ENCODE measurements around the gene KCNIP4. TPM values are rescaled to one million over a fixed set of nuclear protein-coding genes. Genes with fewer than 3 reads are reported as not detected.

Gene KCNIP4
- total and polyA plus RNA-seq, 7 donors: 0.03 TPM; not detected in 6

- intact Hi-C loops (cut with DNase I): no loop called here
- H3K9me3 ChIP-seq: no peaks in the 10 kb centered on the region
- H3K27ac ChIP-seq: no peak overlapping the region
- WGBS, 3 donors: 48 to 57% (median 54%) methylated on average over 4 of the region's 4 CpGs
- no peak overlapping the region for H3K4me3 ChIP-seq
- H3K4me1 ChIP-seq: no peaks in the 10 kb centered on the region
- ATAC-seq (no peak), DNase-seq (no peak)
- H3K27me3 ChIP-seq (ENCODE audit: insufficient read depth in 3 of 3, low read length in 2 of 3): no peaks in the 10 kb centered on the region
- no peak for TF ChIP-seq CTCF (IDR thresholded peaks at IDR 0.05)
- no peaks in the 10 kb centered on the region for H3K36me3 ChIP-seq (ENCODE audit: insufficient read depth in 1 of 2, low read depth in 1 of 2)
These were observed 1104.3 kb downstream of the KCNIP4 start for GRCh38 chr4:20844311-20844710.

- 72 to 86% (median 78%) methylated on average over 5 of the region's 5 CpGs for WGBS, 3 donors
- DNase-seq (no peak), ATAC-seq (no peak)
- no peaks in the 10 kb centered on the region for H3K4me1 ChIP-seq
- H3K27me3 ChIP-seq (ENCODE audit: insufficient read depth in 3 of 3, low read length in 2 of 3): no peaks in the 10 kb centered on the region
- intact Hi-C loops (cut with DNase I): no loop called here
- H3K36me3 ChIP-seq (ENCODE audit: insufficient read depth in 1 of 2, low read depth in 1 of 2): no peaks in the 10 kb centered on the region
- no peak for TF ChIP-seq CTCF (IDR thresholded peaks at IDR 0.05)
- H3K27ac ChIP-seq: no peak overlapping the region
- no peak overlapping the region for H3K4me3 ChIP-seq
- no peaks in the 10 kb centered on the region for H3K9me3 ChIP-seq
These were observed 1107.9 kb downstream of the KCNIP4 start for GRCh38 chr4:20840648-20841190.

GRCh38 chr4:20839957-20840356 is 1108.6 kb downstream of the KCNIP4 start:
- Histone ChIP-seq H3K36me3 (ENCODE audit: insufficient read depth in 1 of 2, low read depth in 1 of 2) (no peaks in the 10 kb centered on the region), H3K9me3 (no peaks in the 10 kb centered on the region), H3K4me3 (no peak overlapping the region), H3K27me3 (ENCODE audit: insufficient read depth in 3 of 3, low read length in 2 of 3) (no peaks in the 10 kb centered on the region), H3K4me1 (no peaks in the 10 kb centered on the region), H3K27ac (no peak overlapping the region)
- no peak for ATAC-seq
- no peak for TF ChIP-seq CTCF (IDR thresholded peaks at IDR 0.05)
- WGBS, 3 donors: 0 to 3% (median 1%) methylated on average over 1 of the region's 1 CpG
- no peak for DNase-seq
- intact Hi-C loops (cut with DNase I): no loop called here

- WGBS, 3 donors: 59 to 77% (median 74%) methylated on average over 1 of the region's 1 CpG
- Histone ChIP-seq H3K36me3 (ENCODE audit: insufficient read depth in 1 of 2, low read depth in 1 of 2) (no peaks in the 10 kb centered on the region), H3K27ac (no peak overlapping the region), H3K4me3 (no peak overlapping the region), H3K9me3 (no peaks in the 10 kb centered on the region), H3K4me1 (no peaks in the 10 kb centered on the region), H3K27me3 (ENCODE audit: insufficient read depth in 3 of 3, low read length in 2 of 3) (no peaks in the 10 kb centered on the region)
- intact Hi-C loops (cut with DNase I): no loop called here
- ATAC-seq (no peak), DNase-seq (no peak)
- no peak for TF ChIP-seq CTCF (IDR thresholded peaks at IDR 0.05)
These were observed 1110.1 kb downstream of the KCNIP4 start for GRCh38 chr4:20838476-20838875.

GRCh38 chr4:20832826-20833225 is 1115.7 kb downstream of the KCNIP4 start:
- H3K9me3 ChIP-seq: no peaks in the 10 kb centered on the region
- WGBS, 3 donors: 47 to 67% (median 61%) methylated on average over 3 of the region's 3 CpGs

More at GRCh38 chr4:20832826-20833225, 1115.7 kb downstream of the KCNIP4 start:
- Histone ChIP-seq H3K27ac (no peak overlapping the region), H3K36me3 (ENCODE audit: insufficient read depth in 1 of 2, low read depth in 1 of 2) (no peaks in the 10 kb centered on the region), H3K4me3 (no peak overlapping the region), H3K27me3 (ENCODE audit: insufficient read depth in 3 of 3, low read length in 2 of 3) (no peaks in the 10 kb centered on the region), H3K4me1 (no peaks in the 10 kb centered on the region)
- intact Hi-C loops (cut with DNase I): no loop called here
- no peak for TF ChIP-seq CTCF (IDR thresholded peaks at IDR 0.05)
- ATAC-seq: no peak
- no peak for DNase-seq

All from psoas muscle (tissue), 8 donors.